Activated gamma-delta T cell treated with anti-CD3 and anti-CD28 coated beads, Interleukin-2, amount 50 U/mL, for 16 hours (primary cell): Measurements from ENCODE around the gene NCMAP.

Source experiments
- DNase-seq: peaks from one replicate; pipeline ENCODE4 v3.0.0-alpha.2; 2020; ENCODE audit warnings: low read depth

NCMAP gene

GRCh38 chr1:24622218-24622617 lies 66.3 kb downstream of the NCMAP start:
- DNase-seq: no peak

GRCh38 chr1:24632832-24633175 lies 76.9 kb downstream of the NCMAP start:
- no peak for DNase-seq

GRCh38 chr1:24635195-24635843 lies 79.4 kb downstream of the NCMAP start:
- DNase-seq: no peak

- no peak for DNase-seq
These were observed 80.9 kb downstream of the NCMAP start for GRCh38 chr1:24636661-24637357.

- DNase-seq: no peak
These were observed 83.2 kb downstream of the NCMAP start for GRCh38 chr1:24639094-24639493.

- DNase-seq: no peak
These were observed 84.0 kb downstream of the NCMAP start for GRCh38 chr1:24639881-24640280.

GRCh38 chr1:24640288-24640687 lies 84.4 kb downstream of the NCMAP start:
- DNase-seq: no peak

- DNase-seq: no peak
These were observed 85.8 kb downstream of the NCMAP start for GRCh38 chr1:24641646-24642151.

GRCh38 chr1:24642481-24643362 lies 86.8 kb downstream of the NCMAP start, which contains the start of gene SRRM1:
SRRM1 (plus strand) TSS chr1:24643302; CDS start chr1:24643327, 25 bp downstream.
- peak; percentile 96 for DNase-seq

- DNase-seq: peak; percentile 28
These were observed 87.6 kb downstream of the NCMAP start for GRCh38 chr1:24643363-24644099.

GRCh38 chr1:24644100-24644384 lies 88.2 kb downstream of the NCMAP start:
- DNase-seq: no peak

GRCh38 chr1:24648919-24649318 lies 93.0 kb downstream of the NCMAP start:
- no peak for DNase-seq

GRCh38 chr1:24652382-24652781 lies 96.5 kb downstream of the NCMAP start:
- DNase-seq: no peak

GRCh38 chr1:24654010-24654409 lies 98.1 kb downstream of the NCMAP start:
- no peak for DNase-seq

- no peak for DNase-seq
These were observed 100.2 kb downstream of the NCMAP start for GRCh38 chr1:24656046-24656445.

GRCh38 chr1:24657781-24658180 lies 101.9 kb downstream of the NCMAP start:
- DNase-seq: no peak
